Loucy (cell line): ENCODE data around the gene ACOXL.
A peak's percentile ranks its signal among the peaks of the same experiment; 100 is the strongest.

Experiments
- H2AFZ ChIP-seq: fragments of 200-600 bp; sonication (generic); 2 replicates; pipeline ENCODE4 v1.6.0; 2016; ENCODE audit warnings: antibody characterized with exemption, mild to moderate bottlenecking, low read length, moderate library complexity
- H3F3A ChIP-seq: fragments of 200-600 bp; 2 replicates; pipeline ENCODE4 v1.6.0; 2016; ENCODE audit warnings: antibody characterized with exemption, low read depth, mild to moderate bottlenecking
- H3K27me3 ChIP-seq: fragments of 200-600 bp; sonication (generic); 2 replicates; pipeline ENCODE4 v1.6.1; 2014; ENCODE audit warnings: low read length, mild to moderate bottlenecking; ENCODE audit not compliant: insufficient read depth, poor library complexity, severe bottlenecking
- H3K36me3 ChIP-seq: fragments of 200-600 bp; sonication (generic); 2 replicates; pipeline ENCODE4 v1.6.1; 2016; ENCODE audit warnings: low read length; ENCODE audit not compliant: insufficient read depth
- H3K4me1 ChIP-seq: fragments of 200-600 bp; sonication (generic); 2 replicates; pipeline ENCODE4 v1.5.1; 2014; ENCODE audit warnings: low read length, mild to moderate bottlenecking; ENCODE audit not compliant: insufficient read depth, poor library complexity, severe bottlenecking
- H3K4me2 ChIP-seq: fragments of 200-600 bp; sonication (generic); 2 replicates; pipeline ENCODE4 v1.6.0; 2014; ENCODE audit warnings: antibody characterized with exemption, low read length, low read depth, mild to moderate bottlenecking; ENCODE audit not compliant: poor library complexity, severe bottlenecking
- H3K4me3 ChIP-seq: fragments of 200-600 bp; sonication (generic); 2 replicates; pipeline ENCODE4 v1.5.1; 2014; ENCODE audit warnings: low read length, mild to moderate bottlenecking, mixed read lengths; ENCODE audit not compliant: poor library complexity, severe bottlenecking
- H3K79me2 ChIP-seq: fragments of 200-600 bp; sonication (generic); 2 replicates; pipeline ENCODE4 v1.6.1; 2014; ENCODE audit warnings: low read length; ENCODE audit not compliant: insufficient read depth
- H3K9ac ChIP-seq: fragments of 200-600 bp; sonication (generic); 2 replicates; pipeline ENCODE4 v1.6.0; 2014; ENCODE audit warnings: mild to moderate bottlenecking, low read depth, low read length, moderate library complexity; ENCODE audit not compliant: poor library complexity, severe bottlenecking
- H3K9me2 ChIP-seq: fragments of 200-600 bp; sonication (generic); replicated peaks from 2 replicates; pipeline ENCODE4 v1.6.1; 2016; ENCODE audit warnings: low read depth, low read length, mixed read lengths
- H3K9me3 ChIP-seq: fragments of 200-600 bp; sonication (generic); 2 replicates; pipeline ENCODE4 v1.6.1; 2014; ENCODE audit warnings: mild to moderate bottlenecking, antibody characterized with exemption, low read length, low read depth; ENCODE audit not compliant: insufficient read depth
- H4K20me1 ChIP-seq: fragments of 200-600 bp; sonication (generic); 2 replicates; pipeline ENCODE4 v1.6.0; 2014; ENCODE audit warnings: antibody characterized with exemption, low read length, mild to moderate bottlenecking; ENCODE audit not compliant: insufficient read depth, poor library complexity, severe bottlenecking
- CTCF ChIP-seq: fragments of 200-600 bp; sonication (generic); conservative IDR thresholded peaks from 2 replicates; pipeline ENCODE4 v1.5.1; 2014; ENCODE audit warnings: mild to moderate bottlenecking, antibody characterized with exemption, low read length
- EZH2phosphoT487 ChIP-seq: fragments of 200-600 bp; IDR thresholded peaks from 2 replicates; pipeline ENCODE4 v1.6.1; 2018; ENCODE audit warnings: antibody characterized with exemption, mild to moderate bottlenecking, moderate library complexity, borderline replicate concordance

The ACOXL gene

DNA sequence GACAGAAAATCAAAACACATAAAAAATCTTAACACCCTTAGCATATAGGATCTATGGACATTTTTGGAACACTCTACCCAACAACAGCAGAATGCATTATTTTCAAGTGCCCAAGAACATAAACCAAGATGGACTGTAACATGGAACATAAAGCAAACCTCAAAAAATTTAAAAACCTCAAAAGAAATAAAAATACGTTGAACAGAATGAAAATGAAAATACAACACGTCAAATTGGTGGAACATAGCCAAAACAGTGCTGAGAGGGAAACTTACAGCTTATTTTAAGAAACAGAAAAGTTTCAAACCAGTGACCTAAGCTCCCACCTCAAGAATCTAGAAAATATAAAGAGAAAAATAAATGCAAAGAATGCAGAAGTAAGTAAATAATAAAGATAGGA lies 330.0 kb downstream of the ACOXL start:
- H4K20me1 ChIP-seq, result no peaks in the 10 kb centered on the region
- H3F3A ChIP-seq, result no peaks in the 10 kb centered on the region
- H3K36me3 ChIP-seq, result no peaks in the 10 kb centered on the region
- H3K4me3 ChIP-seq, result no peak overlapping the region
- H3K4me2 ChIP-seq, result no peak overlapping the region
- no peak overlapping the region for H2AFZ ChIP-seq
- no peak overlapping the region for H3K9ac ChIP-seq
- H3K27me3 ChIP-seq, result no peaks in the 10 kb centered on the region
- H3K4me1 ChIP-seq, result peaks cover 17% of the 10 kb centered on the region
- H3K9me2 ChIP-seq, result no peaks in the 10 kb centered on the region
- H3K79me2 ChIP-seq, result no peaks in the 10 kb centered on the region
- peaks cover 4% of the 10 kb centered on the region; the same call in 1 of the 2 replicates for H3K9me3 ChIP-seq
- no peak for TF ChIP-seq CTCF
- no peak for TF ChIP-seq EZH2phosphoT487

DNA sequence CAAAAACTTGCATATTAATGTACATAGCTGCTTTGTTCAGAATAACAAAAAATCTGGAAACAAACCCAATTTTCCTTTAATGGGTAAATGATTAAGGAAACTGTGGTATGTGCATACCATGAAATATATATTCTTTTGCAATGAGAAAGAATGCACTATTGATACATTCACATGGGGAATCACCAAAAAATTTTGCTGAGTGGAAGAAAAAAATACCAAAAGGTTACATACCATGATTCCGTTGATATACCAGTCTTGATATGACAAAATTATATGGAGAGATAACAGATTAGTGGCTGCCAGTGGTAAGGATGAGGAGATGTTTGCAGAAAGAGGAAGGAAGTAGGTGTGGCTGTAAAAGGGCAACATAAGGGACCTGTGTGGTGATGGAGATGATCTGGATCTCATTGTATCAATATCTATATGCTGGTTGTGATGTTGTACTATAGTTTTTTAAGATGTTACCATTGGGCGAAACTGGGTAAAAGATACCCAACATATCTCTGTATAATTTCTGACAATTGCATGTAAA lies 333.8 kb downstream of the ACOXL start:
- TF ChIP-seq EZH2phosphoT487 (no peak), CTCF (no peak)
- no peak overlapping the region for H3K4me3 ChIP-seq
- H3K36me3 ChIP-seq, result no peaks in the 10 kb centered on the region
- no peaks in the 10 kb centered on the region for H4K20me1 ChIP-seq
- H3K4me1 ChIP-seq, result peaks cover 20% of the 10 kb centered on the region
- H3K9ac ChIP-seq, result no peak overlapping the region
- H3K9me2 ChIP-seq, result no peaks in the 10 kb centered on the region
- no peak overlapping the region for H2AFZ ChIP-seq
- H3K4me2 ChIP-seq, result no peak overlapping the region
- no peaks in the 10 kb centered on the region for H3K79me2 ChIP-seq
- H3K27me3 ChIP-seq, result no peaks in the 10 kb centered on the region
- no peaks in the 10 kb centered on the region; the same call in 1 of the 2 replicates for H3K9me3 ChIP-seq
- no peaks in the 10 kb centered on the region for H3F3A ChIP-seq

- no peaks in the 10 kb centered on the region for H3K9me2 ChIP-seq
- no peaks in the 10 kb centered on the region for H3F3A ChIP-seq
- H3K36me3 ChIP-seq, result no peaks in the 10 kb centered on the region
- TF ChIP-seq CTCF (no peak), EZH2phosphoT487 (no peak)
- peak overlapping the region; percentile 5 for H3K4me2 ChIP-seq
- no peak overlapping the region for H3K9ac ChIP-seq
- no peaks in the 10 kb centered on the region for H4K20me1 ChIP-seq
- peaks cover 3% of the 10 kb centered on the region; the same call in 1 of the 2 replicates for H3K9me3 ChIP-seq
- H2AFZ ChIP-seq, result no peak overlapping the region
- no peak overlapping the region for H3K4me3 ChIP-seq
- H3K79me2 ChIP-seq, result no peaks in the 10 kb centered on the region
- peaks cover 31% of the 10 kb centered on the region for H3K4me1 ChIP-seq
- H3K27me3 ChIP-seq, result no peaks in the 10 kb centered on the region
Observed at GRCh38 chr2:111068435-111069058, 336.2 kb downstream of the ACOXL start.
